B cell (primary cell): ENCODE data around the gene CPNE2. TPM values are rescaled to one million over a fixed set of nuclear protein-coding genes. Genes with fewer than 3 reads are reported as not detected.

Source experiments
- ATAC-seq: fragments of 200-7000 bp; cut with Tn5 transposase; one replicate; pipeline ENCODE4 v1.10.0; 2021; ENCODE audit warnings: low read depth, mild to moderate bottlenecking, moderate number of reproducible peaks, moderate library complexity
- CTCF ChIA-PET: fragments of 350-600 bp; sonication (Branson Sonifier 250); formaldehyde crosslinking; loops from one replicate; lab custom pipeline; 2021; ENCODE audit warnings: antibody characterized with exemption, inconsistent platforms; lab: Charles Lee
- POLR2A ChIA-PET: fragments of 350-600 bp; sonication (Branson Sonifier 250); formaldehyde crosslinking; loops from one replicate; lab custom pipeline; 2021; ENCODE audit warnings: antibody characterized with exemption; lab: Charles Lee
- DNase-seq: peaks from one replicate; pipeline ENCODE4 v3.0.0; 2013
- H2AFZ ChIP-seq: 2 replicates; pipeline ENCODE4 v1.6.1; 2012; ENCODE audit warnings: mild to moderate bottlenecking, low read depth, low read length; ENCODE audit not compliant: insufficient read depth, poor library complexity, severe bottlenecking
- H3K27ac ChIP-seq, 2 donors: 1 replicate in 1 of 2; 2 replicates in 1 of 2; pipeline ENCODE4 v1.5.1; 2012 to 2013; ENCODE audit warnings: low read length in 2 of 2, mild to moderate bottlenecking in 2 of 2, moderate library complexity in 1 of 2
- H3K27me3 ChIP-seq, 4 experiments: fragments of 200-600 bp in 1 of 4; sonication (generic) in 1 of 4; replicated peaks in 1 of 4; 1 replicate in 2 of 4; 2 replicates in 2 of 4; pipeline versions ENCODE4 v1.6.1 to v1.7.0; 2013 to 2016; ENCODE audit warnings: low read length in 3 of 4, mild to moderate bottlenecking in 2 of 4, mixed read lengths in 1 of 4, moderate library complexity in 1 of 4; ENCODE audit not compliant: insufficient read depth in 4 of 4, control insufficient read depth in 3 of 4; ENCODE audit errors: control extremely low read depth in 1 of 4
- H3K36me3 ChIP-seq, 2 experiments: replicated peaks in 1 of 2; 1 replicate in 1 of 2; 2 replicates in 1 of 2; pipeline versions ENCODE4 v1.6.1 to v1.7.1; 2013; ENCODE audit warnings: low read length in 1 of 2; ENCODE audit not compliant: insufficient read depth in 2 of 2, control insufficient read depth in 1 of 2; ENCODE audit errors: control extremely low read depth in 1 of 2, extremely low read depth in 1 of 2
- H3K4me1 ChIP-seq, 2 donors: fragments of 200-600 bp in 1 of 2; sonication (generic) in 1 of 2; 1 replicate in 1 of 2; 2 replicates in 1 of 2; pipeline versions ENCODE4 v1.5.1 to v1.6.1; 2013 to 2017; ENCODE audit warnings: low read length in 2 of 2; ENCODE audit not compliant: control insufficient read depth in 2 of 2, insufficient read depth in 2 of 2
- H3K4me2 ChIP-seq: replicated peaks from 2 replicates; pipeline ENCODE3; 2012; ENCODE audit warnings: mild to moderate bottlenecking, low read depth, low read length; ENCODE audit not compliant: poor library complexity, severe bottlenecking
- H3K4me3 ChIP-seq, 5 experiments: fragments of 200-600 bp in 1 of 5; sonication (generic) in 1 of 5; 1 replicate in 3 of 5; 2 replicates in 2 of 5; pipeline versions ENCODE4 v1.5.1 to v1.7.0; 2011 to 2016; ENCODE audit warnings: low read length in 4 of 5, mild to moderate bottlenecking in 4 of 5, low read depth in 2 of 5, control low read depth in 1 of 5, moderate library complexity in 1 of 5; ENCODE audit not compliant: insufficient read depth in 1 of 5; ENCODE audit errors: control extremely low read depth in 1 of 5, extremely low read depth in 1 of 5
- H3K79me2 ChIP-seq: fragments of 200-600 bp; sonication (generic); one replicate; pipeline ENCODE4 v1.6.0; 2016; ENCODE audit warnings: low read length; ENCODE audit not compliant: control insufficient read depth, insufficient read depth
- H3K9ac ChIP-seq: fragments of 200-600 bp; sonication (generic); 2 replicates; pipeline ENCODE4 v1.6.1; 2017; ENCODE audit warnings: mild to moderate bottlenecking, low read length, moderate library complexity
- H3K9me3 ChIP-seq, 3 donors: one replicate each; pipeline versions ENCODE4 v1.6.1 to v1.7.1; 2013; ENCODE audit warnings: low read length in 2 of 3; ENCODE audit not compliant: control insufficient read depth in 2 of 3, insufficient read depth in 1 of 3; ENCODE audit errors: control extremely low read depth in 1 of 3
- H4K20me1 ChIP-seq: 2 replicates; pipeline ENCODE4 v1.6.0; 2012; ENCODE audit warnings: mild to moderate bottlenecking, low read length; ENCODE audit not compliant: insufficient read depth, control insufficient read depth, poor library complexity, severe bottlenecking
- H3K27ac Mint-ChIP-seq: one replicate; pipeline ENCODE4 v1.8.0; 2021; ENCODE audit warnings: mixed read lengths
- H3K27me3 Mint-ChIP-seq: one replicate; pipeline ENCODE4 v1.8.0; 2021; ENCODE audit warnings: mixed read lengths
- H3K4me1 Mint-ChIP-seq: one replicate; pipeline ENCODE4 v1.8.0; 2021; ENCODE audit warnings: mixed read lengths
- H3K4me3 Mint-ChIP-seq: one replicate; pipeline ENCODE4 v1.8.0; 2021; ENCODE audit warnings: mixed read lengths
- H3K9me3 Mint-ChIP-seq: one replicate; pipeline ENCODE4 v1.8.0; 2022; ENCODE audit warnings: mixed read lengths; ENCODE audit not compliant: insufficient read depth
- CTCF ChIP-seq: fragments of 200-600 bp; IDR thresholded peaks from one replicate; pipeline ENCODE4 v1.8.0; 2022; ENCODE audit warnings: antibody characterized with exemption, mild to moderate bottlenecking
- EZH2 ChIP-seq: IDR thresholded peaks from 2 replicates; pipeline ENCODE4 v1.6.1; 2012; ENCODE audit warnings: borderline replicate concordance, low read depth, mild to moderate bottlenecking, moderate library complexity, low read length; ENCODE audit not compliant: insufficient read depth, poor library complexity, severe bottlenecking
- WGBS: methylation state at CpG from one replicate; pipeline ENCODE4 v1.1.5; 2013; ENCODE audit warnings: missing lambda C conversion rate; ENCODE audit not compliant: insufficient coverage; 5-methylcytosine and 5-hydroxymethylcytosine counted together
- intact Hi-C: fragments of 100-400 bp; cut with micrococcal nuclease; formaldehyde crosslinking; loops from one replicate; pipeline ENCODE4 v1.10.0; 2022
- polyA plus RNA-seq: library from polyadenylated mRNA; depleted of rRNA; stranded (reverse); fragments of >200 nt; gene quantifications from 2 replicates; pipeline ENCODE4 v1.2.3, GENCODE V29; 2012
- total RNA-seq, 2 donors: library from RNA; stranded (reverse); fragments of 120-200 nt in 1 of 2; gene quantifications; 1 replicate in 1 of 2; 2 replicates in 1 of 2; pipeline versions ENCODE4 v1.2.3 to v1.2.4, GENCODE V29; 2013 to 2022

The CPNE2 gene
- total and polyA plus RNA-seq, 2 donors (not counting 1 experiment from before 2014, with no cell fraction given), result 1.5 to 2.9 TPM

- no peaks in the 10 kb centered on the region for H4K20me1 ChIP-seq
- Mint-ChIP-seq H3K27me3 (no peaks in the 10 kb centered on the region), H3K4me1 (peaks cover 5% of the 10 kb centered on the region), H3K9me3 (no peaks in the 10 kb centered on the region), H3K27ac (no peak overlapping the region), H3K4me3 (no peak overlapping the region)
- H2AFZ ChIP-seq, result no peak overlapping the region
- CTCF ChIA-PET, result interaction anchor here (0.6 kb wide), 1 partner anchor 235 kb away, joined by 3 read pairs; no protein-coding TSS in a partner anchor
- TF ChIP-seq EZH2, result no peak
- TF ChIP-seq CTCF, result no peak
- 96% methylated on average over 7 of the region's 7 CpGs for WGBS
- H3K36me3 ChIP-seq, result no peaks in the 10 kb centered on the region
- no peaks in the 10 kb centered on the region for H3K79me2 ChIP-seq
- intact Hi-C loops, result no loop called here
- ATAC-seq (no peak), DNase-seq (no peak)
- H3K4me3 ChIP-seq, result no peak overlapping the region
- no peak overlapping the region for H3K4me2 ChIP-seq
- POLR2A ChIA-PET, result interaction anchor here (0.6 kb wide), 1 partner anchor 261 kb away, joined by 5 read pairs; no protein-coding TSS in a partner anchor
- H3K27ac ChIP-seq, result no peak overlapping the region
- H3K9ac ChIP-seq, result no peak overlapping the region
- H3K4me1 ChIP-seq, result peaks cover 0 to 15% of the 10 kb centered on the region in 2 donors
- peaks cover 0 to 4% (median 0%) of the 10 kb centered on the region in 3 donors for H3K9me3 ChIP-seq
- H3K27me3 ChIP-seq, result no peaks in the 10 kb centered on the region
Measured at GRCh38 chr16:57123216-57123973, 31.0 kb downstream of the CPNE2 start.

- DNase-seq (no peak), ATAC-seq (no peak)
- no peaks in the 10 kb centered on the region for H3K27me3 ChIP-seq
- H3K4me3 ChIP-seq, result no peak overlapping the region
- H2AFZ ChIP-seq, result no peak overlapping the region
- H3K27ac ChIP-seq, result no peak overlapping the region
- Mint-ChIP-seq H3K4me1 (peaks cover 12% of the 10 kb centered on the region), H3K27ac (no peak overlapping the region), H3K9me3 (no peaks in the 10 kb centered on the region), H3K27me3 (no peaks in the 10 kb centered on the region), H3K4me3 (no peak overlapping the region)
- WGBS, result 87% methylated on average over 4 of the region's 11 CpGs
- TF ChIP-seq CTCF (no peak), EZH2 (no peak)
- H3K4me1 ChIP-seq, result peaks cover 4 to 22% of the 10 kb centered on the region in 2 donors
- H3K9me3 ChIP-seq, result peaks cover 0 to 4% (median 0%) of the 10 kb centered on the region in 3 donors
- POLR2A ChIA-PET, result no interaction called here
- CTCF ChIA-PET, result no interaction called here
- H3K79me2 ChIP-seq, result no peaks in the 10 kb centered on the region
- H3K36me3 ChIP-seq, result no peaks in the 10 kb centered on the region
- H3K9ac ChIP-seq, result no peak overlapping the region
- no peak overlapping the region for H3K4me2 ChIP-seq
- no peaks in the 10 kb centered on the region for H4K20me1 ChIP-seq
- intact Hi-C loops, result no loop called here
Measured at GRCh38 chr16:57123974-57124674, 31.7 kb downstream of the CPNE2 start.
